ENCODE measurements around the gene SNX5. TPM values are rescaled to one million over a fixed set of nuclear protein-coding genes. Genes with fewer than 3 reads are reported as not detected.

The SNX5 gene
- total and polyA plus RNA-seq, 2 of the 13 experiments (the other 11 are each of a cell fraction or from before 2014, with no cell fraction given), result 664 to 1,040 TPM

DNA sequence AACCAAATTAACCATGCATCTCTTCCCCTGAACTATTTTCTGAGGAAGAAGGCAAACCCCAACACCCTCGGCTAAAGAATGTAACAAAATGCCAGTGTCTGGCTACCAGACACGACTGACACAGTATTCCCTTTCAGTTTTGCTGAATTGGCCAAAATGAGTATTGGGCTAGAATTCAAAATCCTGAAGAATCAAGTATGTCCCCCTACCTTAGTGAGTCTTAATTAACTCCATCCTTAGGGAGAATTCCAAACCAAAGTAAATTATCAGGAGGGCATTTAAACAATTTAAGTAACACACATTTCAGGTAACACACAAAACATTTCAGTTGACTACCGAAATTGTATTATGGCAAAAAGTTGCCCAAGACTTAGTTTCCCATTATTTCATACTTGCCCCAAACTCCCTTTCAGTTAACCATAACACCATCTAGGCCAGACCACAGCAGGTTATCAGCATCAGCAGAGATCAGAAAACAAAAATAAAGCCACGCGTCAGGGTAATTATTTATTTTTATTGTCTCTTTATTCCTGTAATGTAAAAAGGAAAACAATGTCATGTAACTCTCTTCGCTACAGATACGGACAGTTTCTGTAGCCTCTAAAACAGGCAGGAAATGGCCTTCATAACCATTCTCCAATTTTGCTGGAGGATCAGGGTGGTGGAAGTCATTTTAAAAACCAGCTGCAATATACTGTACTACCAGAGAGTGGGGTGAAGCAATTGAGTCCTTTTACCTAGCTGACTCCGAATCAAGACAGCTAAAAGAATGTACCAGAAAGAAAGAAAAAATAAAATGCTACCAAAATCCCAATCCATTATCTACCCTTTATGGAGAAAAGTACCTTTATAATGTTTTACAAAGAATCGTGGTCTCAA is 1.9 kb downstream of the SNX5 start (continued):
- TF ChIP-seq, protein P1, sequence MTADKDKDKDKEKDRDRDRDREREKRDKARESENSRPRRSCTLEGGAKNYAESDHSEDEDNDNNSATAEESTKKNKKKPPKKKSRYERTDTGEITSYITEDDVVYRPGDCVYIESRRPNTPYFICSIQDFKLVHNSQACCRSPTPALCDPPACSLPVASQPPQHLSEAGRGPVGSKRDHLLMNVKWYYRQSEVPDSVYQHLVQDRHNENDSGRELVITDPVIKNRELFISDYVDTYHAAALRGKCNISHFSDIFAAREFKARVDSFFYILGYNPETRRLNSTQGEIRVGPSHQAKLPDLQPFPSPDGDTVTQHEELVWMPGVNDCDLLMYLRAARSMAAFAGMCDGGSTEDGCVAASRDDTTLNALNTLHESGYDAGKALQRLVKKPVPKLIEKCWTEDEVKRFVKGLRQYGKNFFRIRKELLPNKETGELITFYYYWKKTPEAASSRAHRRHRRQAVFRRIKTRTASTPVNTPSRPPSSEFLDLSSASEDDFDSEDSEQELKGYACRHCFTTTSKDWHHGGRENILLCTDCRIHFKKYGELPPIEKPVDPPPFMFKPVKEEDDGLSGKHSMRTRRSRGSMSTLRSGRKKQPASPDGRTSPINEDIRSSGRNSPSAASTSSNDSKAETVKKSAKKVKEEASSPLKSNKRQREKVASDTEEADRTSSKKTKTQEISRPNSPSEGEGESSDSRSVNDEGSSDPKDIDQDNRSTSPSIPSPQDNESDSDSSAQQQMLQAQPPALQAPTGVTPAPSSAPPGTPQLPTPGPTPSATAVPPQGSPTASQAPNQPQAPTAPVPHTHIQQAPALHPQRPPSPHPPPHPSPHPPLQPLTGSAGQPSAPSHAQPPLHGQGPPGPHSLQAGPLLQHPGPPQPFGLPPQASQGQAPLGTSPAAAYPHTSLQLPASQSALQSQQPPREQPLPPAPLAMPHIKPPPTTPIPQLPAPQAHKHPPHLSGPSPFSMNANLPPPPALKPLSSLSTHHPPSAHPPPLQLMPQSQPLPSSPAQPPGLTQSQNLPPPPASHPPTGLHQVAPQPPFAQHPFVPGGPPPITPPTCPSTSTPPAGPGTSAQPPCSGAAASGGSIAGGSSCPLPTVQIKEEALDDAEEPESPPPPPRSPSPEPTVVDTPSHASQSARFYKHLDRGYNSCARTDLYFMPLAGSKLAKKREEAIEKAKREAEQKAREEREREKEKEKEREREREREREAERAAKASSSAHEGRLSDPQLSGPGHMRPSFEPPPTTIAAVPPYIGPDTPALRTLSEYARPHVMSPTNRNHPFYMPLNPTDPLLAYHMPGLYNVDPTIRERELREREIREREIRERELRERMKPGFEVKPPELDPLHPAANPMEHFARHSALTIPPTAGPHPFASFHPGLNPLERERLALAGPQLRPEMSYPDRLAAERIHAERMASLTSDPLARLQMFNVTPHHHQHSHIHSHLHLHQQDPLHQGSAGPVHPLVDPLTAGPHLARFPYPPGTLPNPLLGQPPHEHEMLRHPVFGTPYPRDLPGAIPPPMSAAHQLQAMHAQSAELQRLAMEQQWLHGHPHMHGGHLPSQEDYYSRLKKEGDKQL (CRISPR knock-in tag; IDR thresholded peaks at IDR 0.05; ENCODE audit: low read depth), result no peak
- no peak for TF ChIP-seq ZBTB8A (CRISPR knock-in tag; IDR thresholded peaks at IDR 0.05; ENCODE audit: borderline replicate concordance, low read depth)
- no peak for TF ChIP-seq ZNF343 (CRISPR knock-in tag; IDR thresholded peaks at IDR 0.05)
- TF ChIP-seq, protein P2, sequence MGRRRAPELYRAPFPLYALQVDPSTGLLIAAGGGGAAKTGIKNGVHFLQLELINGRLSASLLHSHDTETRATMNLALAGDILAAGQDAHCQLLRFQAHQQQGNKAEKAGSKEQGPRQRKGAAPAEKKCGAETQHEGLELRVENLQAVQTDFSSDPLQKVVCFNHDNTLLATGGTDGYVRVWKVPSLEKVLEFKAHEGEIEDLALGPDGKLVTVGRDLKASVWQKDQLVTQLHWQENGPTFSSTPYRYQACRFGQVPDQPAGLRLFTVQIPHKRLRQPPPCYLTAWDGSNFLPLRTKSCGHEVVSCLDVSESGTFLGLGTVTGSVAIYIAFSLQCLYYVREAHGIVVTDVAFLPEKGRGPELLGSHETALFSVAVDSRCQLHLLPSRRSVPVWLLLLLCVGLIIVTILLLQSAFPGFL (CRISPR knock-in tag; IDR thresholded peaks at IDR 0.05), result no peak
- no peak for TF ChIP-seq ZNF616 (CRISPR knock-in tag; IDR thresholded peaks at IDR 0.05; ENCODE audit: low read depth)
- TF ChIP-seq REXO4 (CRISPR knock-in tag; IDR thresholded peaks at IDR 0.05; ENCODE audit: borderline replicate concordance), result no peak
- TF ChIP-seq, protein P3, sequence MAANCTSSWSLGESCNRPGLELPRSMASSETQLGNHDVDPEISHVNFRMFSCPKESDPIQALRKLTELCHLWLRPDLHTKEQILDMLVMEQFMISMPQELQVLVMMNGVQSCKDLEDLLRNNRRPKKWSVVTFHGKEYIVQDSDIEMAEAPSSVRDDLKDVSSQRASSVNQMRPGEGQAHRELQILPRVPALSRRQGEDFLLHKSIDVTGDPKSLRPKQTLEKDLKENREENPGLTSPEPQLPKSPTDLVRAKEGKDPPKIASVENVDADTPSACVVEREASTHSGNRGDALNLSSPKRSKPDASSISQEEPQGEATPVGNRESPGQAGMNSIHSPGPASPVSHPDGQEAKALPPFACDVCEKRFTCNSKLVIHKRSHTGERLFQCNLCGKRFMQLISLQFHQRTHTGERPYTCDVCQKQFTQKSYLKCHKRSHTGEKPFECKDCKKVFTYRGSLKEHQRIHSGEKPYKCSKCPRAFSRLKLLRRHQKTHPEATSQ (CRISPR knock-in tag; IDR thresholded peaks at IDR 0.05; ENCODE audit: borderline replicate concordance), result 0 out of 2 replicates have a peak, but pooled peaks have one; percentile 55
- no peak for TF ChIP-seq PAXIP1 (CRISPR knock-in tag; conservative IDR thresholded peaks at IDR 0.05)
- TF ChIP-seq GRHL1 (CRISPR knock-in tag; conservative IDR thresholded peaks at IDR 0.05), result no peak
- no peak for TF ChIP-seq KLF16 (CRISPR knock-in tag; IDR thresholded peaks at IDR 0.05)
- no peak for TF ChIP-seq ZSCAN30 (CRISPR knock-in tag; IDR thresholded peaks at IDR 0.05)
- no peak for TF ChIP-seq ZNF749 (CRISPR knock-in tag; IDR thresholded peaks at IDR 0.05; ENCODE audit: borderline replicate concordance)
- no peak for TF ChIP-seq ZBTB42 (CRISPR knock-in tag; IDR thresholded peaks at IDR 0.05)
- TF ChIP-seq ZNF792 (CRISPR knock-in tag; IDR thresholded peaks at IDR 0.05), result no peak
